ENCODE data around the gene SCFD2.

GRCh38 chr4:52912608-52913007 lies 453.3 kb downstream of the SCFD2 start:
- no peak for TF ChIP-seq POLR2A (IDR thresholded peaks at IDR 0.05)
- TF ChIP-seq, protein P1, sequence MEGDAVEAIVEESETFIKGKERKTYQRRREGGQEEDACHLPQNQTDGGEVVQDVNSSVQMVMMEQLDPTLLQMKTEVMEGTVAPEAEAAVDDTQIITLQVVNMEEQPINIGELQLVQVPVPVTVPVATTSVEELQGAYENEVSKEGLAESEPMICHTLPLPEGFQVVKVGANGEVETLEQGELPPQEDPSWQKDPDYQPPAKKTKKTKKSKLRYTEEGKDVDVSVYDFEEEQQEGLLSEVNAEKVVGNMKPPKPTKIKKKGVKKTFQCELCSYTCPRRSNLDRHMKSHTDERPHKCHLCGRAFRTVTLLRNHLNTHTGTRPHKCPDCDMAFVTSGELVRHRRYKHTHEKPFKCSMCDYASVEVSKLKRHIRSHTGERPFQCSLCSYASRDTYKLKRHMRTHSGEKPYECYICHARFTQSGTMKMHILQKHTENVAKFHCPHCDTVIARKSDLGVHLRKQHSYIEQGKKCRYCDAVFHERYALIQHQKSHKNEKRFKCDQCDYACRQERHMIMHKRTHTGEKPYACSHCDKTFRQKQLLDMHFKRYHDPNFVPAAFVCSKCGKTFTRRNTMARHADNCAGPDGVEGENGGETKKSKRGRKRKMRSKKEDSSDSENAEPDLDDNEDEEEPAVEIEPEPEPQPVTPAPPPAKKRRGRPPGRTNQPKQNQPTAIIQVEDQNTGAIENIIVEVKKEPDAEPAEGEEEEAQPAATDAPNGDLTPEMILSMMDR (IDR thresholded peaks at IDR 0.05) = no peak
